Osteocyte (in vitro differentiated cells): ENCODE results near the gene IL1A. TPM values are rescaled to one million over a fixed set of nuclear protein-coding genes. Genes with fewer than 3 reads are reported as not detected.

Experiments used
- DNase-seq: peaks from one replicate; pipeline ENCODE4 v3.0.0; 2021; ENCODE audit warnings: mixed read lengths; ENCODE audit not compliant: unreplicated experiment; ENCODE audit errors: extremely low spot score
- H3K27ac Mint-ChIP-seq: one replicate; pipeline ENCODE4 v1.8.0; 2021; ENCODE audit warnings: mild to moderate bottlenecking, mixed read lengths; ENCODE audit not compliant: unreplicated experiment
- H3K27me3 Mint-ChIP-seq: one replicate; pipeline ENCODE4 v1.8.0; 2021; ENCODE audit warnings: mixed read lengths; ENCODE audit not compliant: unreplicated experiment
- H3K36me3 Mint-ChIP-seq: one replicate; pipeline ENCODE4 v1.8.0; 2021; ENCODE audit warnings: mixed read lengths; ENCODE audit not compliant: unreplicated experiment
- H3K4me1 Mint-ChIP-seq: one replicate; pipeline ENCODE4 v1.8.0; 2021; ENCODE audit warnings: mixed read lengths; ENCODE audit not compliant: unreplicated experiment
- H3K4me3 Mint-ChIP-seq: one replicate; pipeline ENCODE4 v1.8.0; 2021; ENCODE audit warnings: mild to moderate bottlenecking, moderate library complexity, mixed read lengths; ENCODE audit not compliant: unreplicated experiment
- H3K9me3 Mint-ChIP-seq: one replicate; pipeline ENCODE4 v1.8.0; 2021; ENCODE audit warnings: mixed read lengths; ENCODE audit not compliant: unreplicated experiment
- CTCF ChIP-seq: fragments of 200-600 bp; sonication (generic); IDR thresholded peaks from 2 replicates; pipeline ENCODE4 v1.5.0; 2021; ENCODE audit warnings: antibody characterized with exemption, mild to moderate bottlenecking, moderate library complexity
- total RNA-seq: library from RNA; stranded (reverse); gene quantifications from 2 replicates; pipeline ENCODE4 v1.2.1, GENCODE V29; 2021

The IL1A gene
- total RNA-seq, 1 donor from 2014 or later = not detected

GRCh38 chr2:112817082-112817689, 32.9 kb upstream of the IL1A start:
- DNase-seq = no peak
- no peaks in the 10 kb centered on the region for H3K27me3 Mint-ChIP-seq
- no peak overlapping the region for H3K4me3 Mint-ChIP-seq
- peaks cover 48% of the 10 kb centered on the region for H3K4me1 Mint-ChIP-seq
- H3K9me3 Mint-ChIP-seq = no peaks in the 10 kb centered on the region
- TF ChIP-seq CTCF = no peak
- H3K36me3 Mint-ChIP-seq = no peaks in the 10 kb centered on the region
- H3K27ac Mint-ChIP-seq = peak overlapping the region; percentile 73

GRCh38 chr2:112814278-112814677, 30.0 kb upstream of the IL1A start:
- Mint-ChIP-seq H3K9me3 (no peaks in the 10 kb centered on the region), H3K27me3 (no peaks in the 10 kb centered on the region), H3K4me3 (peak overlapping the region; percentile 6), H3K4me1 (peaks cover 66% of the 10 kb centered on the region), H3K27ac (peak overlapping the region; percentile 94), H3K36me3 (no peaks in the 10 kb centered on the region)
- TF ChIP-seq CTCF = peak; percentile 34
- no peak for DNase-seq

GRCh38 chr2:112813280-112813966, 29.1 kb upstream of the IL1A start:
- H3K27me3 Mint-ChIP-seq = no peaks in the 10 kb centered on the region

GRCh38 chr2:112812318-112813267, 28.3 kb upstream of the IL1A start:
- TF ChIP-seq CTCF = no peak
- Mint-ChIP-seq H3K36me3 (no peaks in the 10 kb centered on the region), H3K9me3 (peaks cover 3% of the 10 kb centered on the region), H3K4me1 (peaks cover 56% of the 10 kb centered on the region), H3K27ac (peak overlapping the region; percentile 94), H3K4me3 (peak overlapping the region; percentile 5), H3K27me3 (no peaks in the 10 kb centered on the region)
- DNase-seq = no peak

More at GRCh38 chr2:112813280-112813966, 29.1 kb upstream of the IL1A start:
- DNase-seq = no peak
- peak overlapping the region; percentile 94 for H3K27ac Mint-ChIP-seq
- peaks cover 62% of the 10 kb centered on the region for H3K4me1 Mint-ChIP-seq
- TF ChIP-seq CTCF = no peak
- H3K9me3 Mint-ChIP-seq = no peaks in the 10 kb centered on the region
- peak overlapping the region; percentile 5 for H3K4me3 Mint-ChIP-seq
- no peaks in the 10 kb centered on the region for H3K36me3 Mint-ChIP-seq
